Nephron (organoid): ENCODE measurements around the gene PRPF40B.

ENCODE experiments used
- H3K27ac Mint-ChIP-seq, 3 experiments: 2 replicates each; pipeline ENCODE4 v1.8.0; 2020; ENCODE audit warnings: mixed read lengths in 3 of 3, mild to moderate bottlenecking in 2 of 3, moderate library complexity in 1 of 3
- H3K27me3 Mint-ChIP-seq: 2 replicates; pipeline ENCODE4 v1.8.0; 2021; ENCODE audit warnings: low read depth, mild to moderate bottlenecking, moderate library complexity, mixed read lengths
- H3K36me3 Mint-ChIP-seq: 2 replicates; pipeline ENCODE4 v1.8.0; 2020; ENCODE audit warnings: low read depth, mixed read lengths
- H3K4me1 Mint-ChIP-seq: 2 replicates; pipeline ENCODE4 v1.8.0; 2020; ENCODE audit warnings: mixed read lengths
- H3K4me3 Mint-ChIP-seq, 3 experiments: 2 replicates each; pipeline ENCODE4 v1.8.0; 2020; ENCODE audit warnings: mild to moderate bottlenecking in 3 of 3, mixed read lengths in 3 of 3, moderate library complexity in 2 of 3
- H3K9me3 Mint-ChIP-seq: 2 replicates; pipeline ENCODE4 v1.8.0; 2020; ENCODE audit warnings: mixed read lengths
- TF ChIP-seq, protein P1 (sequence below), 3 experiments: fragments of 200-600 bp; sonication (generic); IDR thresholded peaks; one replicate each; pipeline ENCODE4 v1.5.0; 2021; ENCODE audit warnings: antibody characterized with exemption in 3 of 3; ENCODE audit not compliant: unreplicated experiment in 3 of 3

Gene PRPF40B

DNA sequence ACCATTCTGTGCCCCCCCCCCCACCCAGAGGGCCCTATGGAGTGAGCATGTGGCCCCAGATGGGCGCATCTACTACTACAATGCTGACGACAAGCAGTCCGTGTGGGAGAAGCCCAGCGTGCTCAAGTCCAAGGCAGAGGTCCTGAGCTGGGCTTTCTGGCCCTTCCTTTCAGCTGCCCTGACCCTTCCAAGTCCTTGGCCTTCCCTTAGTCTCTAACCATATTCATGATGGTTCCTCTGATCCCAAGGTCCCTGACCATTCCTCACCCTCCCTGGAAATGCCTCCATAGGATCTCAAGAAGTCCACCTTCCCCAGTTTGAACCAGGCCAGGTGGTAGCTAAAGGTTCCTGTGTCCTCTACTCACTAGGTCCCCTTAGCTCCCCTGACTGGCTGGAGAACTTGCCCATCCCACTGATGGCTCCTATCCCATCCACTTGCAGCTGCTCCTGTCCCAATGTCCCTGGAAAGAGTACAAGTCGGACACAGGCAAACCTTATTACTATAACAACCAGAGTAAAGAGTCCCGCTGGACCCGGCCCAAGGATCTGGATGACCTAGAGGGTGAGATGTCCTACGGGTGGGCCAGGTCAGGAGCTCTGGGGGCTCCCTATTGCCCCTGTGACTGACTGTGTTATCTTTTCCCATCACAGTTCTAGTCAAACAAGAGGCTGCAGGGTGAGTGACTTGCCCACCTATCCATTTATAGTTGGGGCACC lies 9.8 kb downstream of the PRPF40B start:
- H3K36me3 Mint-ChIP-seq: peaks cover 10% of the 10 kb centered on the region
- no peaks in the 10 kb centered on the region for H3K9me3 Mint-ChIP-seq
- H3K4me1 Mint-ChIP-seq: peaks cover 16% of the 10 kb centered on the region
- TF ChIP-seq, protein P1, sequence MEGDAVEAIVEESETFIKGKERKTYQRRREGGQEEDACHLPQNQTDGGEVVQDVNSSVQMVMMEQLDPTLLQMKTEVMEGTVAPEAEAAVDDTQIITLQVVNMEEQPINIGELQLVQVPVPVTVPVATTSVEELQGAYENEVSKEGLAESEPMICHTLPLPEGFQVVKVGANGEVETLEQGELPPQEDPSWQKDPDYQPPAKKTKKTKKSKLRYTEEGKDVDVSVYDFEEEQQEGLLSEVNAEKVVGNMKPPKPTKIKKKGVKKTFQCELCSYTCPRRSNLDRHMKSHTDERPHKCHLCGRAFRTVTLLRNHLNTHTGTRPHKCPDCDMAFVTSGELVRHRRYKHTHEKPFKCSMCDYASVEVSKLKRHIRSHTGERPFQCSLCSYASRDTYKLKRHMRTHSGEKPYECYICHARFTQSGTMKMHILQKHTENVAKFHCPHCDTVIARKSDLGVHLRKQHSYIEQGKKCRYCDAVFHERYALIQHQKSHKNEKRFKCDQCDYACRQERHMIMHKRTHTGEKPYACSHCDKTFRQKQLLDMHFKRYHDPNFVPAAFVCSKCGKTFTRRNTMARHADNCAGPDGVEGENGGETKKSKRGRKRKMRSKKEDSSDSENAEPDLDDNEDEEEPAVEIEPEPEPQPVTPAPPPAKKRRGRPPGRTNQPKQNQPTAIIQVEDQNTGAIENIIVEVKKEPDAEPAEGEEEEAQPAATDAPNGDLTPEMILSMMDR (IDR thresholded peaks at IDR 0.05; ENCODE audit: unreplicated experiment in 3 of 3): no peak
- no peak overlapping the region for H3K4me3 Mint-ChIP-seq
- H3K27me3 Mint-ChIP-seq: no peaks in the 10 kb centered on the region
- H3K27ac Mint-ChIP-seq: no peak overlapping the region

DNA sequence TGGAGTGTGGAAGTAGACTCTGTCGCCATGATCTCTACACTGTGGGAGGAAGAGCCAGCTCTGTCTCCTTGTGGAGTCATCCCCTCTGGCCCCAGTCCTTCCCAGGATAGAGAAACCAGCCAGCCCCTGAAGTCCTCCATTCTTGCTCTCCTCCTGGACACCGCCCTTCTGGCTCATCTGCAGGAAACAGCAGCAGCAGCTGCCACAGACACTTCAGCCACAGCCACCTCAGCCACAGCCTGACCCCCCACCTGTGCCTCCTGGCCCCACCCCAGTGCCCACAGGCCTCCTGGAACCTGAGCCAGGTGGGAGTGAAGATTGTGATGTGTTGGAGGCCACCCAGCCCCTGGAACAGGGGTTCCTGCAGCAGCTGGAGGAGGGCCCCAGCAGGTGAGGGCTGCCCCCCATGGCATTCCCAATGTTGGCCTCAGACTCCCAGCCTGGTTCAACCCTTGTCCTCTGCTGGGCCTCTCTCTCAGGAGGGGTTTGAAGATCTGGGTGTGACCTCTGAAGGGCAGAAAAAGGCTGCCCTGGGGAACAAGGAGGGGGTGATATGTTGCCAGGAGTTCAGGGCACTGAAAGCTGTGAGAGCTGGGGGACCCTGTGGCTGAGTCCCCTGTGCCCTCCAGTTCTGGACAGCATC lies 10.5 kb downstream of the PRPF40B start:
- H3K4me3 Mint-ChIP-seq: no peak overlapping the region
- TF ChIP-seq, protein P1 (IDR thresholded peaks at IDR 0.05; ENCODE audit: unreplicated experiment in 3 of 3): no peak
- peaks cover 10% of the 10 kb centered on the region for H3K36me3 Mint-ChIP-seq

DNA sequence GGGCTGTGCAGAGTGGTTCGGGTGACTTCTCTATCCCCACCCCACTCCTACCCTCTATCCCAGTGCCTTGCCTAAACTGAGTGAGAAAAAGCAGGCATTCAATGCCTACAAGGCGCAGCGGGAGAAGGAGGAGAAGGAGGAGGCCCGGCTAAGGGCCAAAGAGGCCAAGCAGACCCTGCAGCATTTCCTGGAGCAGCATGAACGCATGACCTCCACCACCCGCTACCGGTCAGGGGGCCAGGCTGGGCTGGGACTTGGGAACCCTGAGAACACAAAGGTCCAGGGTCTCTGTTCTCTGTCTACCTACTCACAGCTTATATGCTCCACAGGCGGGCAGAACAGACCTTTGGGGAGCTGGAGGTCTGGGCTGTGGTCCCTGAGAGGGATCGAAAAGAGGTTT lies 11.7 kb downstream of the PRPF40B start:
- TF ChIP-seq, protein P1 (IDR thresholded peaks at IDR 0.05; ENCODE audit: unreplicated experiment in 3 of 3): no peak
- H3K27me3 Mint-ChIP-seq: no peaks in the 10 kb centered on the region
- H3K4me3 Mint-ChIP-seq: no peak overlapping the region

More for the DNA sequence above, 10.5 kb downstream of the PRPF40B start:
- Mint-ChIP-seq H3K9me3 (no peaks in the 10 kb centered on the region), H3K27ac (no peak overlapping the region), H3K4me1 (peaks cover 16% of the 10 kb centered on the region), H3K27me3 (no peaks in the 10 kb centered on the region)

DNA sequence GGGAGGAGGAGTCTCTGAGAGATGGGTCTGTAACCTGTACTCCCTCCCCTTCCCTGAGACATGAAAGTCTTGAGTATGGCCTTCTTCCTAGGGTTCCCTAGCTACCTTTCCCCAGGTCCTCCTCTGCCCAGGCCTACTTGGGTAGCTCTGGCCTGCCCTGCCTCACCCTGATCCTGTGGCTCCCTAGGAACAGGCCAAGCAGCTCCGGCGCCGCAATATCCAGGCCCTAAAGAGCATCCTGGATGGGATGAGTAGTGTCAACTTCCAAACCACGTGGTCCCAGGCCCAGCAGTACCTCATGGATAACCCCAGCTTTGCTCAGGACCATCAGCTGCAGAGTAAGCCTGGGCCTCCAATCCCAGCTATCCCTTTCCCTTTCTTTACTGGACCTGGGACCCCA lies 12.3 kb downstream of the PRPF40B start:
- Mint-ChIP-seq H3K27ac (no peak overlapping the region), H3K27me3 (no peaks in the 10 kb centered on the region), H3K36me3 (peaks cover 24% of the 10 kb centered on the region), H3K4me3 (no peak overlapping the region), H3K4me1 (peaks cover 23% of the 10 kb centered on the region), H3K9me3 (no peaks in the 10 kb centered on the region)
- TF ChIP-seq, protein P1 (IDR thresholded peaks at IDR 0.05; ENCODE audit: unreplicated experiment in 3 of 3): no peak

More for the DNA sequence above, 11.7 kb downstream of the PRPF40B start:
- H3K27ac Mint-ChIP-seq: peak overlapping the region in 1 of 3 experiments; percentile 59
- H3K9me3 Mint-ChIP-seq: no peaks in the 10 kb centered on the region
- H3K36me3 Mint-ChIP-seq: peaks cover 18% of the 10 kb centered on the region
- H3K4me1 Mint-ChIP-seq: peaks cover 23% of the 10 kb centered on the region

- Mint-ChIP-seq H3K27me3 (no peaks in the 10 kb centered on the region), H3K4me3 (no peak overlapping the region), H3K4me1 (peaks cover 23% of the 10 kb centered on the region), H3K9me3 (no peaks in the 10 kb centered on the region), H3K27ac (peak overlapping the region; percentile 88 to 94 (median 93)), H3K36me3 (peaks cover 27% of the 10 kb centered on the region)
- TF ChIP-seq, protein P1 (IDR thresholded peaks at IDR 0.05; ENCODE audit: unreplicated experiment in 3 of 3): no peak
These were observed 13.2 kb downstream of the PRPF40B start for GRCh38 chr12:49636574-49636973.
